OCI-LY1 (cell line): ENCODE results near the gene MRTFA.
A peak's percentile ranks its signal among the peaks of the same experiment; 100 is the strongest.

Experiments used
- H2AFZ ChIP-seq: fragments of 200-600 bp; sonication (generic), shearing (Covaris generic); 2 replicates; pipeline ENCODE4 v1.6.0; 2014; ENCODE audit warnings: antibody characterized with exemption, mild to moderate bottlenecking, low read length
- H3F3A ChIP-seq: fragments of 200-600 bp; sonication (generic), shearing (Covaris generic); 2 replicates; pipeline ENCODE4 v1.6.0; 2014; ENCODE audit warnings: mild to moderate bottlenecking, antibody characterized with exemption, low read length, moderate library complexity; ENCODE audit not compliant: insufficient read depth
- H3K27ac ChIP-seq: fragments of 200-600 bp; sonication (generic); 2 replicates; pipeline ENCODE4 v1.5.1; 2014; ENCODE audit warnings: low read length, mixed run types, mild to moderate bottlenecking, low read depth; ENCODE audit not compliant: poor library complexity, severe bottlenecking
- H3K27me3 ChIP-seq: fragments of 200-600 bp; sonication (generic); 2 replicates; pipeline ENCODE4 v1.6.0; 2014; ENCODE audit warnings: antibody characterized with exemption, mild to moderate bottlenecking, low read length, moderate library complexity; ENCODE audit not compliant: insufficient read depth
- H3K36me3 ChIP-seq: fragments of 200-600 bp; sonication (generic); 2 replicates; pipeline ENCODE4 v1.6.1; 2014; ENCODE audit warnings: mild to moderate bottlenecking, antibody characterized with exemption, low read length, moderate library complexity, mixed read lengths; ENCODE audit not compliant: insufficient read depth
- H3K4me1 ChIP-seq: fragments of 200-600 bp; sonication (generic); 2 replicates; pipeline ENCODE4 v1.5.1; 2014; ENCODE audit warnings: mild to moderate bottlenecking, low read length, moderate library complexity; ENCODE audit not compliant: insufficient read depth, severe bottlenecking
- H3K4me2 ChIP-seq: fragments of 200-600 bp; sonication (generic), shearing (Covaris generic); 2 replicates; pipeline ENCODE4 v1.6.1; 2014; ENCODE audit warnings: low read length
- H3K4me3 ChIP-seq: fragments of 200-600 bp; sonication (generic); 2 replicates; pipeline ENCODE4 v1.5.1; 2014; ENCODE audit warnings: low read length, low read depth, mild to moderate bottlenecking, mixed read lengths; ENCODE audit not compliant: poor library complexity, severe bottlenecking
- H3K79me2 ChIP-seq: fragments of 200-600 bp; shearing (Covaris generic); 2 replicates; pipeline ENCODE4 v1.6.1; 2016; ENCODE audit warnings: mixed run types, low read length, mixed read lengths; ENCODE audit not compliant: insufficient read depth
- H3K9ac ChIP-seq: fragments of 200-600 bp; sonication (generic), shearing (Covaris generic); 2 replicates; pipeline ENCODE4 v1.6.1; 2014; ENCODE audit warnings: mild to moderate bottlenecking, low read length, mixed read lengths
- H3K9me2 ChIP-seq: fragments of 200-600 bp; sonication (generic), shearing (Covaris generic); 2 replicates; pipeline ENCODE4 v1.6.1; 2014; ENCODE audit warnings: low read depth, mild to moderate bottlenecking, low read length, mixed read lengths
- H3K9me3 ChIP-seq: fragments of 200-600 bp; shearing (Covaris generic); 2 replicates; pipeline ENCODE4 v1.6.1; 2014; ENCODE audit warnings: low read length, mixed read lengths
- H4K20me1 ChIP-seq: fragments of 200-600 bp; sonication (generic), shearing (Covaris generic); 2 replicates; pipeline ENCODE4 v1.6.0; 2016; ENCODE audit warnings: mild to moderate bottlenecking, low read length; ENCODE audit not compliant: insufficient read depth
- CTCF ChIP-seq: fragments of 200-600 bp; sonication (generic), shearing (Covaris generic); IDR thresholded peaks from 2 replicates; pipeline ENCODE4 v1.5.1; 2017; ENCODE audit warnings: mild to moderate bottlenecking, antibody characterized with exemption, low read length, moderate library complexity, mixed read lengths
- EZH2 ChIP-seq: fragments of 200-600 bp; sonication (generic), shearing (Covaris generic); IDR thresholded peaks from 2 replicates; pipeline ENCODE4 v1.8.0; 2017; ENCODE audit warnings: borderline replicate concordance, mixed run types, mild to moderate bottlenecking, antibody characterized with exemption, low read length, moderate library complexity, mixed read lengths

MRTFA gene

GRCh38 chr22:40651057-40651456 is 14.5 kb upstream of the MRTFA start:
- no peaks in the 10 kb centered on the region for H3K9me2 ChIP-seq
- no peak for TF ChIP-seq EZH2
- TF ChIP-seq CTCF, result no peak
- peak overlapping the region; percentile 81 for H3K9ac ChIP-seq
- no peaks in the 10 kb centered on the region for H3K36me3 ChIP-seq
- peak overlapping the region; percentile 62 for H3K27ac ChIP-seq
- no peaks in the 10 kb centered on the region for H4K20me1 ChIP-seq
- no peaks in the 10 kb centered on the region for H3F3A ChIP-seq
- peak overlapping the region; percentile 90 for H3K4me2 ChIP-seq
- H3K4me1 ChIP-seq, result peaks cover 43% of the 10 kb centered on the region
- H2AFZ ChIP-seq, result 0 out of 2 replicates have a peak overlapping the region, but pooled peaks have one; percentile 9
- H3K4me3 ChIP-seq, result peak overlapping the region; percentile 77
- no peaks in the 10 kb centered on the region for H3K79me2 ChIP-seq
- H3K9me3 ChIP-seq, result no peaks in the 10 kb centered on the region
- no peaks in the 10 kb centered on the region for H3K27me3 ChIP-seq

GRCh38 chr22:40648386-40648785 is 11.9 kb upstream of the MRTFA start:
- H3K27ac ChIP-seq, result peak overlapping the region; percentile 78
- no peak overlapping the region; the same call in 1 of the 2 replicates for H3K9ac ChIP-seq
- no peak for TF ChIP-seq EZH2
- no peak for TF ChIP-seq CTCF

GRCh38 chr22:40645579-40646197 is 9.2 kb upstream of the MRTFA start:
- no peak overlapping the region for H3K9ac ChIP-seq
- TF ChIP-seq EZH2 (no peak), CTCF (no peak)
- H3K4me2 ChIP-seq, result no peak overlapping the region
- peaks cover 25% of the 10 kb centered on the region for H3K4me1 ChIP-seq
- no peaks in the 10 kb centered on the region for H3F3A ChIP-seq
- no peak overlapping the region for H2AFZ ChIP-seq
- no peaks in the 10 kb centered on the region for H3K27me3 ChIP-seq
- H3K36me3 ChIP-seq, result no peaks in the 10 kb centered on the region
- no peaks in the 10 kb centered on the region for H3K9me3 ChIP-seq
- no peaks in the 10 kb centered on the region for H4K20me1 ChIP-seq
- H3K4me3 ChIP-seq, result no peak overlapping the region
- H3K27ac ChIP-seq, result no peak overlapping the region
- no peaks in the 10 kb centered on the region for H3K9me2 ChIP-seq
- H3K79me2 ChIP-seq, result no peaks in the 10 kb centered on the region

More at GRCh38 chr22:40648386-40648785, 11.9 kb upstream of the MRTFA start:
- Histone ChIP-seq H3K79me2 (no peaks in the 10 kb centered on the region), H4K20me1 (no peaks in the 10 kb centered on the region), H3F3A (no peaks in the 10 kb centered on the region), H3K9me3 (no peaks in the 10 kb centered on the region), H3K4me2 (peak overlapping the region; percentile 48; the same call in 1 of the 2 replicates), H3K9me2 (no peaks in the 10 kb centered on the region), H3K4me3 (no peak overlapping the region), H2AFZ (no peak overlapping the region), H3K27me3 (no peaks in the 10 kb centered on the region), H3K36me3 (no peaks in the 10 kb centered on the region), H3K4me1 (peaks cover 42% of the 10 kb centered on the region)
